GM12878 (cell line): ENCODE data around the gene C9orf78. TPM values are rescaled to one million over a fixed set of nuclear protein-coding genes. Genes with fewer than 3 reads are reported as not detected.
A peak's percentile ranks its signal among the peaks of the same experiment; 100 is the strongest.

Experiments used
- BHLHE40 ChIP-seq, 2 experiments: fragments of 450-650 bp in 1 of 2; IDR thresholded peaks; 2 replicates each; pipeline ENCODE4 v1.6.1; 2011 to 2017; ENCODE audit warnings: low read depth in 2 of 2, borderline replicate concordance in 1 of 2, improper control_type of control experiment in 1 of 2, low read length in 1 of 2, mild to moderate bottlenecking in 1 of 2
- BMI1 ChIP-seq: fragments of 450-650 bp; IDR thresholded peaks from 2 replicates; pipeline ENCODE4 v1.6.1; 2016; ENCODE audit warnings: mild to moderate bottlenecking, moderate library complexity, borderline replicate concordance
- E2F4 ChIP-seq: IDR thresholded peaks from 2 replicates; pipeline ENCODE4 v1.6.1; 2012; ENCODE audit warnings: low read depth, low read length, improper control_type of control experiment
- NR2C2 ChIP-seq: IDR thresholded peaks from 2 replicates; pipeline ENCODE4 v1.6.1; 2011; ENCODE audit warnings: borderline replicate concordance, low read depth; ENCODE audit not compliant: control insufficient read depth, insufficient read length
- USF2 ChIP-seq: IDR thresholded peaks from 2 replicates; pipeline ENCODE4 v1.6.1; 2011; ENCODE audit warnings: low read depth, low read length, improper control_type of control experiment, borderline replicate concordance
- ZNF207 ChIP-seq: fragments of 450-650 bp; IDR thresholded peaks from 2 replicates; pipeline ENCODE4 v1.6.1; 2014; ENCODE audit warnings: antibody characterized with exemption, mild to moderate bottlenecking, borderline replicate concordance
- polyA plus RNA-seq, 11 experiments: library from polyadenylated mRNA; depleted of rRNA in 4 of 11; unstranded in 6 of 11; stranded (reverse) in 5 of 11; fragments of >200 nt; fragmentation: Nextera tagmentation in 4 of 11; fragmentation: Illumina TruSeq in 1 of 11; extraction: Ambion mirVana in 4 of 11; extraction: Trizol in 1 of 11; gene quantifications; 1 replicate in 1 of 11; 2 replicates in 10 of 11; pipeline versions ENCODE4 v1.2.1 to v1.2.3, GENCODE V29; 2011 to 2016; ENCODE audit warnings: inconsistent platforms in 2 of 11, missing spikeins in 2 of 11, low read depth in 1 of 11
- total RNA-seq, 4 experiments: library from RNA; depleted of rRNA in 3 of 4; stranded (reverse); fragments of >200 nt in 3 of 4; fragmentation: Illumina TruSeq in 1 of 4; extraction: Trizol in 1 of 4; gene quantifications; 2 replicates each; pipeline versions ENCODE4 v1.2.1 to v1.2.3, GENCODE V29; 2013 to 2021
- TF ChIP-seq, protein P1 (sequence below): IDR thresholded peaks from 2 replicates; pipeline ENCODE4 v1.6.1; 2011; ENCODE audit warnings: low read depth, mild to moderate bottlenecking, low read length, moderate library complexity, borderline replicate concordance; ENCODE audit errors: extremely low read depth
- TF ChIP-seq, protein P2 (sequence below): fragments of 150-350 bp; IDR thresholded peaks from 2 replicates; pipeline ENCODE4 v1.6.1; 2014; ENCODE audit warnings: mild to moderate bottlenecking, low read depth, low read length

C9orf78 gene
- total and polyA plus RNA-seq, 10 of the 15 experiments (the other 5 are each of a cell fraction or from before 2014, with no cell fraction given) = 23.0 to 60.9 (median 47.5) TPM

- TF ChIP-seq E2F4 (no peak), BMI1 (no peak), ZNF207 (no peak), NR2C2 (no peak), USF2 (no peak; the same call in 1 of the 2 replicates), BHLHE40 (IDR thresholded peaks at IDR 0.05; ENCODE audit: borderline replicate concordance in 1 of 2, low read depth in 2 of 2, low read length in 1 of 2) (peak; percentile 94 to 99)
- TF ChIP-seq, protein P1, sequence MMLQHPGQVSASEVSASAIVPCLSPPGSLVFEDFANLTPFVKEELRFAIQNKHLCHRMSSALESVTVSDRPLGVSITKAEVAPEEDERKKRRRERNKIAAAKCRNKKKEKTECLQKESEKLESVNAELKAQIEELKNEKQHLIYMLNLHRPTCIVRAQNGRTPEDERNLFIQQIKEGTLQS = peak; percentile 61; the same call in 1 of the 2 replicates
- TF ChIP-seq, protein P2, sequence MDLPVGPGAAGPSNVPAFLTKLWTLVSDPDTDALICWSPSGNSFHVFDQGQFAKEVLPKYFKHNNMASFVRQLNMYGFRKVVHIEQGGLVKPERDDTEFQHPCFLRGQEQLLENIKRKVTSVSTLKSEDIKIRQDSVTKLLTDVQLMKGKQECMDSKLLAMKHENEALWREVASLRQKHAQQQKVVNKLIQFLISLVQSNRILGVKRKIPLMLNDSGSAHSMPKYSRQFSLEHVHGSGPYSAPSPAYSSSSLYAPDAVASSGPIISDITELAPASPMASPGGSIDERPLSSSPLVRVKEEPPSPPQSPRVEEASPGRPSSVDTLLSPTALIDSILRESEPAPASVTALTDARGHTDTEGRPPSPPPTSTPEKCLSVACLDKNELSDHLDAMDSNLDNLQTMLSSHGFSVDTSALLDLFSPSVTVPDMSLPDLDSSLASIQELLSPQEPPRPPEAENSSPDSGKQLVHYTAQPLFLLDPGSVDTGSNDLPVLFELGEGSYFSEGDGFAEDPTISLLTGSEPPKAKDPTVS = no peak
Measured at GRCh38 chr9:129835128-129835859, at the start of gene C9orf78, which contains the start of gene USP20 (continued).
